SH-SY5Y (cell line): ENCODE measurements around the gene COPS8.

Source experiments
- GATA2 ChIP-seq: IDR thresholded peaks from 2 replicates; pipeline ENCODE4 v1.6.1; 2011; ENCODE audit warnings: mild to moderate bottlenecking, low read depth, low read length
- GATA3 ChIP-seq: IDR thresholded peaks from 2 replicates; pipeline ENCODE4 v1.6.1; 2011; ENCODE audit warnings: low read depth, mild to moderate bottlenecking, low read length, moderate library complexity

GRCh38 chr2:237149425-237149824 lies 63.7 kb downstream of the COPS8 start:
- no peak for TF ChIP-seq GATA2
- TF ChIP-seq GATA3, result no peak
